Left lung (tissue), 10 donors: ENCODE measurements around the gene PHLPP1. TPM values are rescaled to one million over a fixed set of nuclear protein-coding genes. Genes with fewer than 3 reads are reported as not detected.

ENCODE experiments used
- ATAC-seq: fragments of 200-7000 bp; cut with Tn5 transposase; one replicate; pipeline ENCODE4 v1.9.1; 2020; ENCODE audit warnings: moderate library complexity
- DNase-seq, 4 donors: peaks; one replicate each; pipeline ENCODE4 v3.0.0-alpha.2; 2013 to 2020
- H3K27ac ChIP-seq, 2 donors: fragments of 200-600 bp; sonication (generic) in 1 of 2; one replicate each; pipeline versions ENCODE4 v1.5.0 to v1.8.0; 2020 to 2021
- H3K27me3 ChIP-seq, 2 donors: fragments of 200-600 bp; sonication (generic) in 1 of 2; one replicate each; pipeline versions ENCODE4 v1.5.0 to v1.8.0; 2020 to 2021
- H3K36me3 ChIP-seq, 2 donors: fragments of 200-600 bp; sonication (generic) in 1 of 2; one replicate each; pipeline versions ENCODE4 v1.5.0 to v1.8.0; 2020 to 2021
- H3K4me1 ChIP-seq, 2 donors: fragments of 200-600 bp; one replicate each; pipeline ENCODE4 v1.8.0; 2021
- H3K4me3 ChIP-seq, 2 donors: fragments of 200-600 bp; sonication (generic) in 1 of 2; one replicate each; pipeline versions ENCODE4 v1.5.0 to v1.8.0; 2020 to 2021; ENCODE audit warnings: mild to moderate bottlenecking in 1 of 2
- H3K9me3 ChIP-seq, 2 donors: fragments of 200-600 bp; sonication (generic) in 1 of 2; one replicate each; pipeline versions ENCODE4 v1.5.0 to v1.8.0; 2020 to 2021
- intact Hi-C, 2 donors: fragments of 100-400 bp; cut with DNase I; formaldehyde crosslinking; loops; one replicate each; pipeline versions ENCODE4 v1.11.2 to v1.14.2; 2022
- polyA plus RNA-seq, 6 donors: library from polyadenylated mRNA; unstranded; fragments of 120-200 nt; gene quantifications; one replicate each; pipeline ENCODE4 v1.2.1, GENCODE V29; 2013; ENCODE audit not compliant: insufficient read length in 6 of 6
- total RNA-seq, 2 donors: library from RNA; stranded (reverse); fragmentation: NEBNext Ultra II Directional; extraction: Animal tissue kit (Norgen Biotek cat#: 25700); gene quantifications; one replicate each; pipeline ENCODE4 v1.2.1, GENCODE V29; 2021
- TF ChIP-seq, protein P1 (sequence below), 2 donors: fragments of 200-600 bp; sonication (generic) in 1 of 2; IDR thresholded peaks; one replicate each; pipeline versions ENCODE4 v1.5.0 to v1.8.0; 2021; ENCODE audit warnings: antibody characterized with exemption in 2 of 2
- donor health status: DM: no; HTN: yes; CAD: no.
- donor health status: DM: no; HTN: no; CAD: no.

Gene PHLPP1
- total and polyA plus RNA-seq, 8 donors, result 7.0 to 13.1 (median 11.0) TPM

DNA sequence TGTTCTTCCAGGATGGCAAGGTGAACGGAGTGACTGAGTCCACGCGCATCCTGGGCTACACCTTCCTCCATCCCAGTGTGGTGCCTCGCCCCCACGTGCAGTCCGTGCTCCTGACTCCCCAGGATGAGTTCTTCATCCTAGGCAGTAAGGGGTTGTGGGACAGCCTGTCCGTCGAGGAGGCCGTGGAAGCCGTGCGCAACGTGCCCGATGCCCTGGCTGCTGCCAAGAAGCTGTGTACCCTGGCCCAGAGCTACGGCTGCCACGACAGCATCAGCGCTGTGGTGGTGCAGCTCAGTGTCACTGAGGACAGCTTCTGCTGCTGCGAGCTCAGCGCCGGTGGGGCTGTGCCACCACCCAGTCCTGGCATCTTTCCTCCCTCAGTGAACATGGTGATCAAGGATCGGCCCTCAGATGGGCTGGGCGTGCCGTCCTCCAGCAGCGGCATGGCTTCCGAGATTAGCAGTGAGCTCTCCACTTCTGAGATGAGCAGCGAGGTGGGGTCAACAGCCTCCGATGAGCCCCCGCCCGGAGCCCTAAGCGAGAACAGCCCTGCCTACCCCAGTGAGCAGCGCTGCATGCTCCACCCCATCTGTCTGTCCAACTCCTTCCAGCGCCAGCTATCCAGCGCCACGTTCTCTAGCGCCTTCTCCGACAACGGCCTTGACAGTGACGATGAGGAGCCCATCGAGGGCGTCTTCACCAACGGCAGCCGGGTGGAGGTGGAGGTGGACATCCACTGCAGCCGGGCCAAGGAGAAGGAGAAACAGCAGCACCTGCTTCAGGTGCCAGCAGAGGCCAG lies 263.1 kb downstream of the PHLPP1 start:
- peaks cover 0 to 32% of the 10 kb centered on the region in 2 donors for H3K4me1 ChIP-seq
- H3K4me3 ChIP-seq, result no peak overlapping the region
- peaks cover 0 to 22% of the 10 kb centered on the region in 2 donors for H3K36me3 ChIP-seq
- H3K9me3 ChIP-seq, result no peaks in the 10 kb centered on the region
- TF ChIP-seq, protein P1, sequence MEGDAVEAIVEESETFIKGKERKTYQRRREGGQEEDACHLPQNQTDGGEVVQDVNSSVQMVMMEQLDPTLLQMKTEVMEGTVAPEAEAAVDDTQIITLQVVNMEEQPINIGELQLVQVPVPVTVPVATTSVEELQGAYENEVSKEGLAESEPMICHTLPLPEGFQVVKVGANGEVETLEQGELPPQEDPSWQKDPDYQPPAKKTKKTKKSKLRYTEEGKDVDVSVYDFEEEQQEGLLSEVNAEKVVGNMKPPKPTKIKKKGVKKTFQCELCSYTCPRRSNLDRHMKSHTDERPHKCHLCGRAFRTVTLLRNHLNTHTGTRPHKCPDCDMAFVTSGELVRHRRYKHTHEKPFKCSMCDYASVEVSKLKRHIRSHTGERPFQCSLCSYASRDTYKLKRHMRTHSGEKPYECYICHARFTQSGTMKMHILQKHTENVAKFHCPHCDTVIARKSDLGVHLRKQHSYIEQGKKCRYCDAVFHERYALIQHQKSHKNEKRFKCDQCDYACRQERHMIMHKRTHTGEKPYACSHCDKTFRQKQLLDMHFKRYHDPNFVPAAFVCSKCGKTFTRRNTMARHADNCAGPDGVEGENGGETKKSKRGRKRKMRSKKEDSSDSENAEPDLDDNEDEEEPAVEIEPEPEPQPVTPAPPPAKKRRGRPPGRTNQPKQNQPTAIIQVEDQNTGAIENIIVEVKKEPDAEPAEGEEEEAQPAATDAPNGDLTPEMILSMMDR (IDR thresholded peaks at IDR 0.05), result no peak
- H3K27ac ChIP-seq, result no peak overlapping the region
- intact Hi-C loops, result no loop called here
- ATAC-seq (no peak), DNase-seq (no peak)
- no peaks in the 10 kb centered on the region for H3K27me3 ChIP-seq

- TF ChIP-seq, protein P1 (IDR thresholded peaks at IDR 0.05), result no peak
- ATAC-seq (peak; percentile 39), DNase-seq (peak in 3 of 4 donors; percentile 50 to 74 (median 58))
- Histone ChIP-seq H3K4me1 (peaks cover 0 to 32% of the 10 kb centered on the region in 2 donors), H3K4me3 (no peak overlapping the region), H3K36me3 (peaks cover 0 to 22% of the 10 kb centered on the region in 2 donors), H3K27me3 (no peaks in the 10 kb centered on the region), H3K27ac (peak overlapping the region in 1 of 2 donors; percentile 3), H3K9me3 (no peaks in the 10 kb centered on the region)
- intact Hi-C loops, result no loop called here
Measured at GRCh38 chr18:62979176-62979575, 263.8 kb downstream of the PHLPP1 start.

GRCh38 chr18:62979900-62980299 lies 264.6 kb downstream of the PHLPP1 start:
- H3K27ac ChIP-seq, result peak overlapping the region in 1 of 2 donors; percentile 3
- no peaks in the 10 kb centered on the region for H3K9me3 ChIP-seq
- H3K27me3 ChIP-seq, result no peaks in the 10 kb centered on the region
- peaks cover 0 to 32% of the 10 kb centered on the region in 2 donors for H3K4me1 ChIP-seq
- intact Hi-C loops, result loop anchor here in 1 of 2 donors (10.0 kb wide), 2 partner anchors 265 to 395 kb away; partner anchors contain the start of gene PHLPP1
- ATAC-seq (no peak), DNase-seq (peak in 1 of 4 donors; percentile 24)
- H3K36me3 ChIP-seq, result peaks cover 0 to 22% of the 10 kb centered on the region in 2 donors
- TF ChIP-seq, protein P1 (IDR thresholded peaks at IDR 0.05), result no peak
- no peak overlapping the region for H3K4me3 ChIP-seq

GRCh38 chr18:62981566-62981965 lies 266.2 kb downstream of the PHLPP1 start:
- Histone ChIP-seq H3K27ac (no peak overlapping the region), H3K36me3 (peaks cover 0 to 14% of the 10 kb centered on the region in 2 donors), H3K27me3 (no peaks in the 10 kb centered on the region), H3K4me1 (peaks cover 0 to 32% of the 10 kb centered on the region in 2 donors), H3K4me3 (no peak overlapping the region), H3K9me3 (no peaks in the 10 kb centered on the region)
- TF ChIP-seq, protein P1 (IDR thresholded peaks at IDR 0.05), result no peak
- intact Hi-C loops, result loop anchor here in 1 of 2 donors (10.0 kb wide), 2 partner anchors 267 to 397 kb away; partner anchors contain the start of gene PHLPP1
- ATAC-seq (no peak), DNase-seq (no peak)

DNA sequence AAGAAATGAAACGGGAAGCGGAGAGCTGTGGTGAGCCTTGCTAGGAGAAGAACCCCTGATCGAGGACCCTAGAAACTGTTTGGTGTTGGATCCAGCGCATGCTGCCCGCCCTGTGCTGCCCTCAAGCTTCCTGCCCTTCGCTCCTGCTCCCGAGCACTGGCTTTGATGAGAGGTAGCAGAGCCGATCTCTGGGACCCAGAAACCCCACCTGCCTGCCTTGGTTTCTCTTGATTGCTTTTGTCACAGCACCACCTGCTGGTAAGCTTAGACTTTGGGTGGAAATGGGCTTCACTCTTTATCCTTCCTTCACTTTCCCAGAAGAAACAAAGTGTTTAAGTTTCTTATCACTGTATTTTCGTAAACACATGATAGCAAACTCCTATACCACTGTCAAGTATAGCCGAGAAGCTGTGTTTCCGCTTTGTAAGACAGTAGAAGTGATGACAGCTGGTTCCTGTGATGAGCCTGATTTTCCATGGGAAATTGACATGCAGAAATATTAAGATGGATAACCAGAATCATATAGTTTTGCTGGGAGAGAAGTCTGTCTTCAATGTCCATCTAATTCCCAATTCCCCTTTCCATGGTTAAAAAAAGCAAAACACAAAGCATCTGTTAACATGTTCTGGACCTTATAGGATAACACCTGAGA lies 267.4 kb downstream of the PHLPP1 start:
- Histone ChIP-seq H3K4me1 (peaks cover 0 to 27% of the 10 kb centered on the region in 2 donors), H3K27me3 (no peaks in the 10 kb centered on the region), H3K36me3 (peaks cover 0 to 14% of the 10 kb centered on the region in 2 donors), H3K4me3 (peak overlapping the region in 1 of 2 donors; percentile 31), H3K9me3 (no peaks in the 10 kb centered on the region), H3K27ac (no peak overlapping the region)
- intact Hi-C loops, result loop anchor here in 1 of 2 donors (10.0 kb wide), 2 partner anchors 268 to 398 kb away; partner anchors contain the start of gene PHLPP1
- ATAC-seq (peak; percentile 89), DNase-seq (peak in 2 of 4 donors; percentile 53 to 67)
- TF ChIP-seq, protein P1 (IDR thresholded peaks at IDR 0.05), result peak; percentile 65 to 78
